Neural progenitor cell (in vitro differentiated cells): ENCODE data around the gene KCTD19. TPM values are rescaled to one million over a fixed set of nuclear protein-coding genes. Genes with fewer than 3 reads are reported as not detected.

Experiments used
- DNase-seq: peaks from one replicate; pipeline ENCODE4 v3.0.0-alpha.2; 2016; ENCODE audit warnings: low spot score
- H2AFZ ChIP-seq: fragments of 200-600 bp; sonication (generic); replicated peaks from 2 replicates; pipeline ENCODE4 v1.6.1; 2016; ENCODE audit warnings: antibody characterized with exemption
- H3F3A ChIP-seq: fragments of 200-600 bp; sonication (generic); 2 replicates; pipeline ENCODE4 v1.6.1; 2016; ENCODE audit warnings: antibody characterized with exemption, low read depth
- H3K27ac ChIP-seq: fragments of 200-600 bp; sonication (generic); 2 replicates; pipeline ENCODE4 v1.5.1; 2016; ENCODE audit warnings: mild to moderate bottlenecking
- H3K27me3 ChIP-seq: fragments of 200-600 bp; sonication (generic); 2 replicates; pipeline ENCODE4 v1.6.1; 2016; ENCODE audit warnings: mild to moderate bottlenecking, moderate library complexity
- H3K36me3 ChIP-seq: fragments of 200-600 bp; sonication (generic); 2 replicates; pipeline ENCODE4 v1.5.1; 2016
- H3K4me1 ChIP-seq: fragments of 200-600 bp; sonication (generic); 2 replicates; pipeline ENCODE4 v1.6.1; 2016; ENCODE audit warnings: mixed run types
- H3K4me2 ChIP-seq: fragments of 200-600 bp; sonication (generic); 2 replicates; pipeline ENCODE4 v1.6.1; 2016
- H3K4me3 ChIP-seq: fragments of 200-600 bp; sonication (generic); 2 replicates; pipeline ENCODE4 v1.5.1; 2016
- H3K79me2 ChIP-seq: fragments of 200-600 bp; sonication (generic); 2 replicates; pipeline ENCODE4 v1.6.1; 2016; ENCODE audit warnings: low read depth
- H3K9ac ChIP-seq: fragments of 200-600 bp; sonication (generic); 2 replicates; pipeline ENCODE4 v1.6.1; 2016
- H3K9me3 ChIP-seq: fragments of 200-600 bp; sonication (generic); 2 replicates; pipeline ENCODE4 v1.5.1; 2016; ENCODE audit warnings: low read depth
- H4K20me1 ChIP-seq: fragments of 200-600 bp; sonication (generic); 2 replicates; pipeline ENCODE4 v1.6.1; 2016; ENCODE audit warnings: low read depth
- H3K27ac Mint-ChIP-seq: 3 replicates; pipeline ENCODE4 v1.8.0; 2021; ENCODE audit warnings: mixed read lengths
- H3K27me3 Mint-ChIP-seq: 2 replicates; pipeline ENCODE4 v1.8.0; 2022; ENCODE audit warnings: low read depth, mild to moderate bottlenecking, inconsistent platforms, moderate library complexity, mixed read lengths; ENCODE audit not compliant: insufficient read depth
- H3K36me3 Mint-ChIP-seq: 3 replicates; pipeline ENCODE4 v1.8.0; 2021; ENCODE audit warnings: mixed read lengths
- H3K4me1 Mint-ChIP-seq: 3 replicates; pipeline ENCODE4 v1.8.0; 2021; ENCODE audit warnings: mixed read lengths
- H3K4me3 Mint-ChIP-seq: 3 replicates; pipeline ENCODE4 v1.8.0; 2021; ENCODE audit warnings: mild to moderate bottlenecking, moderate library complexity, mixed read lengths
- H3K9me3 Mint-ChIP-seq: 3 replicates; pipeline ENCODE4 v1.8.0; 2020; ENCODE audit warnings: mixed read lengths
- CTCF ChIP-seq: fragments of 200-600 bp; sonication (generic); IDR thresholded peaks from 2 replicates; pipeline ENCODE4 v1.5.1; 2017; ENCODE audit warnings: antibody characterized with exemption, mild to moderate bottlenecking
- EZH2 ChIP-seq: fragments of 200-600 bp; sonication (generic); IDR thresholded peaks from 2 replicates; pipeline ENCODE4 v1.6.1; 2017; ENCODE audit warnings: antibody characterized with exemption, mild to moderate bottlenecking, moderate library complexity
- EZH2phosphoT487 ChIP-seq: fragments of 200-600 bp; sonication (generic); IDR thresholded peaks from 2 replicates; pipeline ENCODE4 v1.6.1; 2017; ENCODE audit warnings: antibody characterized with exemption
- total RNA-seq: library from RNA; depleted of rRNA; stranded (reverse); fragments of >200 nt; gene quantifications from 2 replicates; pipeline ENCODE4 v1.2.3, GENCODE V29; 2015; ENCODE audit warnings: low replicate concordance

The KCTD19 gene
- total RNA-seq, 1 donor from 2014 or later: 1.1 TPM

DNA sequence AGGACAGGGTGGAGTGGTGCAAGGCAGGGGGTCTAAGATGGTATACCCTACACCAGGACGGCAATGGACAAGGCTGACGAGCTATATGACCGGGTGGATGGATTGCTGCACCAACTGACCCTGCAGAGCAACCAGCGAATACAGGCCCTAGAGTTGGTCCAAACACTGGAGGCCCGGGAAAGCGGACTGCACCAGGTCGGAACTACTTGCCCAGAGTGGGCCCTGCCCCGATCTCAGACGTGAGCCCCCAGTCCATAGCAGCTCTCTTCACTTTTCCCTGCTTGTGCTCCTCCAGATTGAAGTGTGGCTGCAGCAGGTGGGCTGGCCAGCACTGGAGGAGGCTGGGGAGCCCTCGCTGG, 44.1 kb downstream of the KCTD19 start:
- no peaks in the 10 kb centered on the region for H3K4me1 Mint-ChIP-seq
- no peak for TF ChIP-seq EZH2phosphoT487
- TF ChIP-seq CTCF: no peak
- TF ChIP-seq EZH2: no peak
- Histone ChIP-seq H3K9me3 (no peaks in the 10 kb centered on the region), H3K79me2 (no peaks in the 10 kb centered on the region), H3K4me3 (no peak overlapping the region), H3K4me1 (no peaks in the 10 kb centered on the region), H3K27ac (no peak overlapping the region), H3F3A (no peaks in the 10 kb centered on the region), H3K9ac (no peak overlapping the region), H3K27me3 (peaks cover 23% of the 10 kb centered on the region), H3K4me2 (no peak overlapping the region), H4K20me1 (no peaks in the 10 kb centered on the region), H3K36me3 (no peaks in the 10 kb centered on the region), H2AFZ (no peak overlapping the region)
- no peak for DNase-seq
- no peak overlapping the region for H3K27ac Mint-ChIP-seq
- no peak overlapping the region for H3K4me3 Mint-ChIP-seq
- H3K27me3 Mint-ChIP-seq: peaks cover 19% of the 10 kb centered on the region
- no peaks in the 10 kb centered on the region for H3K9me3 Mint-ChIP-seq
- no peaks in the 10 kb centered on the region for H3K36me3 Mint-ChIP-seq

DNA sequence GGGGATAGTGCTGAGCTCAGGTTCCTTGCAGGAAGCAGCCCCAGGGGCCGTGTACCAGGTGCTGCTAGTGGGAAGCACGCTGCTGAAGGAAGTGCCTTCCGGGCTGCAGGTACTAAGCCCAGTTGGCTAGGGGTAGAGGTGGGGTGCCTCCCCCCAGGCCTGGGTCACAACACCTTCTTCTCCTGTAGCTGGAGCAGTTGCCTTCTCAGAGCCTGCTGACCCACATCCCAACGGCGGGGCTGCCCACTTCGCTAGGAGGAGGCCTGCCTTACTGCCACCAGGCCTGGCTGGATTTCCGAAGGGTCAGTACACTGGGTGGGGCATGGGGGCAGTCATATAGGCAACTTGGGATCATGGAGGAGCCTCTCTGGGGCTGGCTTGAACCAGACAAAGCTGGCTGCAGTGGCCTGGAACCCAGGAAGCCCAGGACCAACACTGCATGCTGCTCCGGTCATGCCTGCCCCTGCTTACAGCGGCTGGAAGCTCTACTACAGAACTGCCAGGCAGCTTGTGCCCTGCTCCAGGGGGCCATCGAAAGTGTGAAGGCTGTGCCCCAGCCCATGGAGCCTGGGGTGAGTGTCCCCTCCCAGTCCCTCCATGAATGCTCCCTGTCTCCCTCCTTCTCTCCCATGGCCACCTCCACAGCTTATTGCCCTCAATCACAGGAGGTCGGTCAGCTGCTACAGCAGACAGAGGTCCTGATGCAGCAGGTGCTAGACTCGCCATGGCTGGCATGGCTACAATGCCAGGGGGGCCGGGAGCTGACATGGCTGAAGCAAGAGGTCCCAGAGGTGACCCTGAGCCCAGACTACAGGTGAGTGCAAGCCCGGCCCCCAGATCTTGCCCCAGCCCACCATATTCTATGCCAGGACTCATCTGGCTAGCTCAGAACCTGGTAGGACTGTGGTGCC, 44.8 kb downstream of the KCTD19 start:
- H3F3A ChIP-seq: no peaks in the 10 kb centered on the region
- Mint-ChIP-seq H3K27ac (no peak overlapping the region), H3K4me1 (no peaks in the 10 kb centered on the region), H3K9me3 (no peaks in the 10 kb centered on the region), H3K36me3 (no peaks in the 10 kb centered on the region), H3K27me3 (peaks cover 23% of the 10 kb centered on the region), H3K4me3 (no peak overlapping the region)
- H3K4me2 ChIP-seq: no peak overlapping the region
- H2AFZ ChIP-seq: no peak overlapping the region
- no peaks in the 10 kb centered on the region for H4K20me1 ChIP-seq
- no peak overlapping the region for H3K27ac ChIP-seq
- no peaks in the 10 kb centered on the region for H3K4me1 ChIP-seq
- no peak overlapping the region for H3K9ac ChIP-seq
- H3K79me2 ChIP-seq: no peaks in the 10 kb centered on the region
- H3K36me3 ChIP-seq: no peaks in the 10 kb centered on the region
- DNase-seq: no peak
- H3K9me3 ChIP-seq: no peaks in the 10 kb centered on the region
- no peak overlapping the region for H3K4me3 ChIP-seq
- TF ChIP-seq CTCF (no peak), EZH2phosphoT487 (no peak), EZH2 (no peak)
- peaks cover 23% of the 10 kb centered on the region for H3K27me3 ChIP-seq

- no peaks in the 10 kb centered on the region for H3K4me1 Mint-ChIP-seq
- TF ChIP-seq EZH2 (no peak), CTCF (no peak), EZH2phosphoT487 (no peak)
- H3K4me3 ChIP-seq: no peak overlapping the region
- H3K36me3 Mint-ChIP-seq: no peaks in the 10 kb centered on the region
- no peak overlapping the region for H3K27ac Mint-ChIP-seq
- peaks cover 23% of the 10 kb centered on the region for H3K27me3 ChIP-seq
- no peaks in the 10 kb centered on the region for H3K4me1 ChIP-seq
- H3K27me3 Mint-ChIP-seq: peaks cover 24% of the 10 kb centered on the region
- H4K20me1 ChIP-seq: no peaks in the 10 kb centered on the region
- no peaks in the 10 kb centered on the region for H3K9me3 ChIP-seq
- H3K4me2 ChIP-seq: no peak overlapping the region
- H3K27ac ChIP-seq: no peak overlapping the region
- H2AFZ ChIP-seq: no peak overlapping the region
- DNase-seq: no peak
- H3K4me3 Mint-ChIP-seq: no peak overlapping the region
- H3K9ac ChIP-seq: no peak overlapping the region
- H3K79me2 ChIP-seq: no peaks in the 10 kb centered on the region
- H3K36me3 ChIP-seq: no peaks in the 10 kb centered on the region
- no peaks in the 10 kb centered on the region for H3K9me3 Mint-ChIP-seq
- H3F3A ChIP-seq: no peaks in the 10 kb centered on the region
Measured at GRCh38 chr16:67280090-67281015, 46.2 kb downstream of the KCTD19 start.
